Ascending aorta (tissue), 2 donors: ENCODE measurements around the gene MAP4K1. TPM values are rescaled to one million over a fixed set of nuclear protein-coding genes. Genes with fewer than 3 reads are reported as not detected.
"Not testable (repeated sequence)": the region's sequence is repeated elsewhere in the genome, so short reads cannot be mapped to it uniquely, and the experiment has no call there.

Experiments
- DNase-seq, 2 donors: peaks; one replicate each; pipeline ENCODE4 v3.0.0-alpha.2; 2019; ENCODE audit warnings: low spot score in 2 of 2
- H3K27ac ChIP-seq, 2 donors: fragments of 200-600 bp; sonication (generic); one replicate each; pipeline ENCODE4 v1.5.1; 2016 to 2017; ENCODE audit warnings: mild to moderate bottlenecking in 1 of 2
- H3K27me3 ChIP-seq: fragments of 200-600 bp; sonication (generic); one replicate; pipeline ENCODE4 v1.5.1; 2017
- H3K36me3 ChIP-seq, 2 donors: fragments of 200-600 bp; sonication (generic); one replicate each; pipeline ENCODE4 v1.5.1; 2016
- H3K4me1 ChIP-seq, 2 donors: fragments of 200-600 bp; sonication (generic); one replicate each; pipeline ENCODE4 v1.5.1; 2016 to 2017; ENCODE audit warnings: mild to moderate bottlenecking in 1 of 2
- H3K4me3 ChIP-seq, 2 donors: fragments of 200-600 bp; sonication (generic); one replicate each; pipeline ENCODE4 v1.5.1; 2016 to 2017; ENCODE audit warnings: mild to moderate bottlenecking in 1 of 2
- H3K9me3 ChIP-seq, 2 donors: fragments of 200-600 bp; sonication (generic); one replicate each; pipeline ENCODE4 v1.5.1; 2016
- intact Hi-C: fragments of 100-400 bp; cut with DNase I; formaldehyde crosslinking; loops from one replicate; pipeline ENCODE4 v1.15.1; 2023
- total RNA-seq: library from RNA; depleted of rRNA; stranded (reverse); fragments of >200 nt; gene quantifications from one replicate; pipeline ENCODE4 v1.1.0, GENCODE V29; 2016
- TF ChIP-seq, protein P1 (sequence below), 3 experiments: fragments of 200-600 bp in 2 of 3; fragments of 450-650 bp in 1 of 3; sonication (generic) in 2 of 3; IDR thresholded peaks; one replicate each; pipeline ENCODE4 v1.5.1; 2016 to 2019; ENCODE audit warnings: antibody characterized with exemption in 3 of 3, mild to moderate bottlenecking in 1 of 3, moderate library complexity in 1 of 3

MAP4K1 gene
- total RNA-seq, 1 donor from 2014 or later, result 15.1 TPM

- TF ChIP-seq, protein P1, sequence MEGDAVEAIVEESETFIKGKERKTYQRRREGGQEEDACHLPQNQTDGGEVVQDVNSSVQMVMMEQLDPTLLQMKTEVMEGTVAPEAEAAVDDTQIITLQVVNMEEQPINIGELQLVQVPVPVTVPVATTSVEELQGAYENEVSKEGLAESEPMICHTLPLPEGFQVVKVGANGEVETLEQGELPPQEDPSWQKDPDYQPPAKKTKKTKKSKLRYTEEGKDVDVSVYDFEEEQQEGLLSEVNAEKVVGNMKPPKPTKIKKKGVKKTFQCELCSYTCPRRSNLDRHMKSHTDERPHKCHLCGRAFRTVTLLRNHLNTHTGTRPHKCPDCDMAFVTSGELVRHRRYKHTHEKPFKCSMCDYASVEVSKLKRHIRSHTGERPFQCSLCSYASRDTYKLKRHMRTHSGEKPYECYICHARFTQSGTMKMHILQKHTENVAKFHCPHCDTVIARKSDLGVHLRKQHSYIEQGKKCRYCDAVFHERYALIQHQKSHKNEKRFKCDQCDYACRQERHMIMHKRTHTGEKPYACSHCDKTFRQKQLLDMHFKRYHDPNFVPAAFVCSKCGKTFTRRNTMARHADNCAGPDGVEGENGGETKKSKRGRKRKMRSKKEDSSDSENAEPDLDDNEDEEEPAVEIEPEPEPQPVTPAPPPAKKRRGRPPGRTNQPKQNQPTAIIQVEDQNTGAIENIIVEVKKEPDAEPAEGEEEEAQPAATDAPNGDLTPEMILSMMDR (IDR thresholded peaks at IDR 0.05), result no peak
- DNase-seq, result no peak
- no peaks in the 10 kb centered on the region for H3K4me1 ChIP-seq
- peaks cover 3% of the 10 kb centered on the region for H3K27me3 ChIP-seq
- no peak overlapping the region for H3K27ac ChIP-seq
- H3K4me3 ChIP-seq, result no peak overlapping the region
- no peaks in the 10 kb centered on the region for H3K36me3 ChIP-seq
- intact Hi-C loops, result no loop called here
- H3K9me3 ChIP-seq, result no peaks in the 10 kb centered on the region
Observed at GRCh38 chr19:38561053-38561606, 56.6 kb downstream of the MAP4K1 start.

- Histone ChIP-seq H3K4me1 (no peaks in the 10 kb centered on the region), H3K36me3 (no peaks in the 10 kb centered on the region), H3K27me3 (peaks cover 2% of the 10 kb centered on the region), H3K27ac (no peak overlapping the region), H3K4me3 (no peak overlapping the region), H3K9me3 (no peaks in the 10 kb centered on the region)
- TF ChIP-seq, protein P1 (IDR thresholded peaks at IDR 0.05), result no peak
- no peak for DNase-seq
- intact Hi-C loops, result no loop called here
Observed at GRCh38 chr19:38559428-38560401, 58.0 kb downstream of the MAP4K1 start.

DNA sequence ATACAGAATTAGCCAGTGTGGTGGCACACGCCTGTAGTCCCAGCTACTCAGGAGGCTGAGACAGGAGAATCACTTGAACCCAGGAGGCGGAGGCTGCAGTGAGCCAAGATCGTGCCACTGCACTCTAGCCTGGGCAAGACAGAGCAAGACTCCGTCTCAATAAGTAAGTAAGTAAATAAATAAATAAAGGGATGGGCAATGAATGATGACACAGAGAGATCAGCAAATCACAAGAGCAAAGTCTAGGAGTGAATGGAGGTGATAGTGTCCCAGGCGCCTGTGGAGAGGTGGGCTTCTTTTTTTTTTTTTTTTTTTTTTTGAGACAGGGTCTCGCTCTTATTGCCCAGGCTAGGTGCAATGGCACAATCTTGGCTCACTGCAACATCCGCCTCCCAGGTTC is 58.8 kb downstream of the MAP4K1 start:
- H3K9me3 ChIP-seq, DNase-seq, H3K27ac ChIP-seq, intact Hi-C loops, H3K4me1 ChIP-seq, H3K27me3 ChIP-seq, H3K36me3 ChIP-seq, H3K4me3 ChIP-seq: not testable (repeated sequence)

DNA sequence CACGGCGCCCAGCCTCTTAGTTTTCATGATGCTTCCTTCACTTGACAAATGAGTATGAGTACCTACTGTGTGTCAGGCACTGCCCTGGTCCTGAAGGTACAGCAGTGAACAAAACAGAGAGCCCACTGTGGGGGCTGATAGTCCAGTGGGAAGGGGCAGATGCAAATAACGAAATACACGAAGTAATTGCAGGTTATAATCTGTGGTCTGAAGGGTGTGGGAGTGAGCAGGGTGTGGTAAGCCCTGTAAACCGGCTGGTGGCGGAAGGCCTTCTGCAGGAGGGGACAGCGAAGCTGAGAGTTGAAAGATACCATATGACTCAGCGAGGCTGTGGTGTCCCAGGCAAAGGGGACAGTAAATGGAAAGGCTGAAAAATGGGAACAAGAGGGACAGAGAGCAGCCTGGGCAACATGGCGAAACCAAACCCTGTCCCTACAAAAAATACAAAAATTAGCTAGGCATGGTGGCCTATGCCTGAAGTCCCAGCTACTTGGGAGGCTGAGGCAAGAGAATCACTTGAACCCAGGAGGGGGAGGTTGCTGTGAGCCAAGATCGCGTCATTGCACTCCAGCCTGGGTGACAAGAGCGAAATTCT is 60.5 kb downstream of the MAP4K1 start:
- Histone ChIP-seq H3K4me3 (no peak overlapping the region), H3K27ac (no peak overlapping the region), H3K9me3 (no peaks in the 10 kb centered on the region), H3K27me3 (no peaks in the 10 kb centered on the region), H3K4me1 (no peaks in the 10 kb centered on the region), H3K36me3 (no peaks in the 10 kb centered on the region)
- DNase-seq, result no peak
- intact Hi-C loops, result no loop called here
- TF ChIP-seq, protein P1 (IDR thresholded peaks at IDR 0.05), result no peak

GRCh38 chr19:38556521-38557174 is 61.1 kb downstream of the MAP4K1 start:
- no peaks in the 10 kb centered on the region for H3K27me3 ChIP-seq
- H3K27ac ChIP-seq, result no peak overlapping the region
- TF ChIP-seq, protein P1 (IDR thresholded peaks at IDR 0.05), result no peak
- H3K4me3 ChIP-seq, result no peak overlapping the region
- H3K4me1 ChIP-seq, result no peaks in the 10 kb centered on the region
- intact Hi-C loops, result no loop called here
- no peaks in the 10 kb centered on the region for H3K9me3 ChIP-seq
- H3K36me3 ChIP-seq, result no peaks in the 10 kb centered on the region
- no peak for DNase-seq
